HEK293 (cell line): ENCODE measurements around the gene UCN2.

Experiments
- CTCF ChIA-PET: fragments of 350-600 bp; formaldehyde crosslinking; extraction: SDS; loops from one replicate; lab custom pipeline; 2021; ENCODE audit warnings: antibody characterized with exemption; lab: Yijun Ruan, JAX
- POLR2A ChIA-PET: fragments of 300-600 bp; formaldehyde crosslinking; extraction: SDS; loops from one replicate; lab custom pipeline; 2020; ENCODE audit warnings: antibody characterized with exemption, inconsistent platforms; lab: Yijun Ruan, JAX
- H3K27ac ChIP-seq: fragments of 200-500 bp; sonication (Bioruptor generic); 2 replicates; pipeline ENCODE4 v1.5.1; 2014; ENCODE audit warnings: low read depth, low read length, control low read depth, inconsistent platforms; ENCODE audit errors: extremely low read depth
- H3K36me3 ChIP-seq, 2 experiments: fragments of 200-500 bp in 1 of 2; sonication (Bioruptor generic) in 1 of 2; 1 replicate in 1 of 2; 2 replicates in 1 of 2; pipeline ENCODE4 v1.5.1; 2014 to 2017; ENCODE audit warnings: inconsistent platforms in 2 of 2, low read length in 2 of 2; ENCODE audit not compliant: control insufficient read depth in 2 of 2, insufficient read depth in 1 of 2
- H3K4me1 ChIP-seq: fragments of 200-500 bp; sonication (Bioruptor generic); 2 replicates; pipeline ENCODE4 v1.5.1; 2014; ENCODE audit warnings: mild to moderate bottlenecking, low read length, inconsistent platforms; ENCODE audit not compliant: control insufficient read depth, insufficient read depth
- H3K4me3 ChIP-seq: 2 replicates; pipeline ENCODE4 v1.5.1; 2011; ENCODE audit warnings: low read depth, mild to moderate bottlenecking, control low read depth, low read length, moderate library complexity
- H3K9me3 ChIP-seq: fragments of 200-500 bp; sonication (Bioruptor generic); 2 replicates; pipeline ENCODE4 v1.5.1; 2014; ENCODE audit warnings: low read depth, low read length, inconsistent platforms; ENCODE audit not compliant: control insufficient read depth, insufficient read depth
- INSM2 ChIP-seq: fragments of 450-650 bp; formaldehyde crosslinking; IDR thresholded peaks from 2 replicates; pipeline ENCODE4 v1.5.1; 2016; ENCODE audit warnings: missing biosample characterization, missing genetic modification characterization
- KLF16 ChIP-seq: fragments of 450-650 bp; formaldehyde crosslinking; IDR thresholded peaks from 2 replicates; pipeline ENCODE4 v1.5.1; 2017; ENCODE audit warnings: missing biosample characterization, missing genetic modification characterization
- SCRT2 ChIP-seq: fragments of 450-650 bp; formaldehyde crosslinking; IDR thresholded peaks from 2 replicates; pipeline ENCODE4 v1.5.1; 2016; ENCODE audit warnings: missing biosample characterization, missing genetic modification characterization
- TRIM28 ChIP-seq: IDR thresholded peaks from 2 replicates; pipeline ENCODE4 v1.6.1; 2011; ENCODE audit warnings: low read length, control low read depth, borderline replicate concordance
- ZBTB11 ChIP-seq: fragments of 450-650 bp; formaldehyde crosslinking; conservative IDR thresholded peaks from 2 replicates; pipeline ENCODE4 v1.5.1; 2016; ENCODE audit warnings: low read depth, missing biosample characterization, missing genetic modification characterization
- ZBTB26 ChIP-seq: fragments of 450-650 bp; formaldehyde crosslinking; optimal IDR thresholded peaks from 2 replicates; pipeline ENCODE3; 2016; ENCODE audit warnings: missing biosample characterization, mild to moderate bottlenecking, missing genetic modification characterization
- ZNF248 ChIP-seq: fragments of 450-650 bp; formaldehyde crosslinking; IDR thresholded peaks from 2 replicates; pipeline ENCODE4 v1.5.1; 2017; ENCODE audit warnings: missing biosample characterization, missing genetic modification characterization
- ZNF26 ChIP-seq: fragments of 450-650 bp; formaldehyde crosslinking; IDR thresholded peaks from 2 replicates; pipeline ENCODE4 v1.5.1; 2016; ENCODE audit warnings: missing biosample characterization, missing genetic modification characterization
- ZNF335 ChIP-seq: fragments of 450-650 bp; formaldehyde crosslinking; conservative IDR thresholded peaks from 2 replicates; pipeline ENCODE4 v1.5.1; 2016; ENCODE audit warnings: missing biosample characterization, missing genetic modification characterization
- ZNF416 ChIP-seq: fragments of 450-650 bp; formaldehyde crosslinking; IDR thresholded peaks from 2 replicates; pipeline ENCODE4 v1.5.1; 2016; ENCODE audit warnings: missing biosample characterization, missing genetic modification characterization
- ZNF501 ChIP-seq: fragments of 450-650 bp; formaldehyde crosslinking; IDR thresholded peaks from 2 replicates; pipeline ENCODE4 v1.5.1; 2016; ENCODE audit warnings: missing biosample characterization, missing genetic modification characterization
- ZNF600 ChIP-seq: fragments of 450-650 bp; formaldehyde crosslinking; IDR thresholded peaks from 2 replicates; pipeline ENCODE4 v1.5.1; 2016; ENCODE audit warnings: missing biosample characterization, missing genetic modification characterization
- ZNF629 ChIP-seq: fragments of 450-650 bp; formaldehyde crosslinking; IDR thresholded peaks from 2 replicates; pipeline ENCODE4 v1.5.1; 2017; ENCODE audit warnings: missing biosample characterization, missing genetic modification characterization
- ZNF658 ChIP-seq: fragments of 450-650 bp; formaldehyde crosslinking; IDR thresholded peaks from 2 replicates; pipeline ENCODE4; 2016; ENCODE audit warnings: missing biosample characterization, missing genetic modification characterization
- ZNF692 ChIP-seq: fragments of 450-650 bp; formaldehyde crosslinking; IDR thresholded peaks from 2 replicates; pipeline ENCODE4 v1.5.1; 2016; ENCODE audit warnings: missing biosample characterization, missing genetic modification characterization
- ZNF843 ChIP-seq: fragments of 450-650 bp; formaldehyde crosslinking; IDR thresholded peaks from 2 replicates; pipeline ENCODE4 v1.5.1; 2016; ENCODE audit warnings: missing biosample characterization, missing genetic modification characterization
- ZSCAN4 ChIP-seq: fragments of 450-650 bp; formaldehyde crosslinking; IDR thresholded peaks from 2 replicates; pipeline ENCODE4 v1.5.1; 2017; ENCODE audit warnings: missing biosample characterization, missing genetic modification characterization
- TF ChIP-seq, protein P1 (sequence below): fragments of 450-650 bp; formaldehyde crosslinking; IDR thresholded peaks from 2 replicates; pipeline ENCODE4 v1.5.1; 2016; ENCODE audit warnings: missing biosample characterization, missing genetic modification characterization
- TF ChIP-seq, protein P2 (sequence below): fragments of 450-650 bp; formaldehyde crosslinking; IDR thresholded peaks from 2 replicates; pipeline ENCODE4 v1.5.1; 2016; ENCODE audit warnings: missing biosample characterization, missing genetic modification characterization

The UCN2 gene

DNA sequence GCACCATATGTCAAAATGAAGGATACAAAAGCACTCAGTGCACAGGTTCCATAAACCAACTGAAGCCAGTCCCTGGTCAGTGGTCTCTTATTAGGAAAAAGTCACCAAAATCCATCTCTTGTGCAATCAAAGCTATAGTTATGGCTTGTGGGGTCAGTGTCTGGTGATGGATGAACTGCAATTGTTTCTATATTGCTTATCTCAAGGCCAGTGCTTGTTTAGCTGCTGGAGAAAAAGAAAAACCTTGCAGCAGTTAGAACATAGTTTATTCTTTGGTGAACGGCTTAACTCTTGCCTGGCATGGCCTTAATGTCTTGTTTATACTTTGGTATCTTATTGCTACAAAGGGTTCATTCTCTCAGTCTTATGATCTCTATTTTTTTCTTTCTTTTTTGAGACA is 48.7 kb upstream of the UCN2 start (continued):
- TF ChIP-seq ZSCAN4 (tag by site-specific recombination) (no peak), ZNF248 (no peak), INSM2 (no peak), TRIM28 (no peak), ZNF26 (tag by site-specific recombination) (no peak), ZNF416 (tag by site-specific recombination) (no peak), ZNF501 (tag by site-specific recombination) (no peak), ZBTB11 (tag by site-specific recombination) (no peak)

- Histone ChIP-seq H3K36me3 (peaks cover 8 to 34% of the 10 kb centered on the region in 2 experiments; a peak in 2 of 3 replicates), H3K4me3 (peak within 1 kb of the TSS; percentile 100), H3K9me3 (no peaks in the 10 kb centered on the region), H3K4me1 (no peaks in the 10 kb centered on the region), H3K27ac (peak within 1 kb of the TSS; percentile 63; the same call in 1 of the 2 replicates)
- ChIA-PET CTCF (interaction anchor here (0.7 to 1.1 kb wide), 2 partner anchors 25 to 27 kb away, joined by 3 to 4 read pairs; no protein-coding TSS in a partner anchor), POLR2A (interaction anchor here (0.5 to 0.7 kb wide), 4 partner anchors 26 to 797 kb away, joined by 3 to 5 read pairs (median 4); partner anchors contain the start of gene SLC26A6)
- TF ChIP-seq ZNF658 (tag by site-specific recombination), result no peak
- 0 out of 2 replicates have a peak, but pooled peaks have one; percentile 10 for TF ChIP-seq ZNF843 (tag by site-specific recombination)
- TF ChIP-seq ZBTB26, result peak; percentile 69
- TF ChIP-seq KLF16 (tag by site-specific recombination), result peak; percentile 68; the same call in 1 of the 2 replicates
- TF ChIP-seq, protein P1, sequence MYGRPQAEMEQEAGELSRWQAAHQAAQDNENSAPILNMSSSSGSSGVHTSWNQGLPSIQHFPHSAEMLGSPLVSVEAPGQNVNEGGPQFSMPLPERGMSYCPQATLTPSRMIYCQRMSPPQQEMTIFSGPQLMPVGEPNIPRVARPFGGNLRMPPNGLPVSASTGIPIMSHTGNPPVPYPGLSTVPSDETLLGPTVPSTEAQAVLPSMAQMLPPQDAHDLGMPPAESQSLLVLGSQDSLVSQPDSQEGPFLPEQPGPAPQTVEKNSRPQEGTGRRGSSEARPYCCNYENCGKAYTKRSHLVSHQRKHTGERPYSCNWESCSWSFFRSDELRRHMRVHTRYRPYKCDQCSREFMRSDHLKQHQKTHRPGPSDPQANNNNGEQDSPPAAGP, result peak; percentile 39; the same call in 1 of the 2 replicates
- TF ChIP-seq ZNF692 (tag by site-specific recombination), result 0 out of 2 replicates have a peak, but pooled peaks have one; percentile 31
- peak; percentile 100 for TF ChIP-seq SCRT2 (tag by site-specific recombination)
- peak; percentile 97 for TF ChIP-seq ZNF335
- TF ChIP-seq ZNF629 (tag by site-specific recombination), result peak; percentile 32
- peak; percentile 83 for TF ChIP-seq ZNF600 (tag by site-specific recombination)
- TF ChIP-seq, protein P2, sequence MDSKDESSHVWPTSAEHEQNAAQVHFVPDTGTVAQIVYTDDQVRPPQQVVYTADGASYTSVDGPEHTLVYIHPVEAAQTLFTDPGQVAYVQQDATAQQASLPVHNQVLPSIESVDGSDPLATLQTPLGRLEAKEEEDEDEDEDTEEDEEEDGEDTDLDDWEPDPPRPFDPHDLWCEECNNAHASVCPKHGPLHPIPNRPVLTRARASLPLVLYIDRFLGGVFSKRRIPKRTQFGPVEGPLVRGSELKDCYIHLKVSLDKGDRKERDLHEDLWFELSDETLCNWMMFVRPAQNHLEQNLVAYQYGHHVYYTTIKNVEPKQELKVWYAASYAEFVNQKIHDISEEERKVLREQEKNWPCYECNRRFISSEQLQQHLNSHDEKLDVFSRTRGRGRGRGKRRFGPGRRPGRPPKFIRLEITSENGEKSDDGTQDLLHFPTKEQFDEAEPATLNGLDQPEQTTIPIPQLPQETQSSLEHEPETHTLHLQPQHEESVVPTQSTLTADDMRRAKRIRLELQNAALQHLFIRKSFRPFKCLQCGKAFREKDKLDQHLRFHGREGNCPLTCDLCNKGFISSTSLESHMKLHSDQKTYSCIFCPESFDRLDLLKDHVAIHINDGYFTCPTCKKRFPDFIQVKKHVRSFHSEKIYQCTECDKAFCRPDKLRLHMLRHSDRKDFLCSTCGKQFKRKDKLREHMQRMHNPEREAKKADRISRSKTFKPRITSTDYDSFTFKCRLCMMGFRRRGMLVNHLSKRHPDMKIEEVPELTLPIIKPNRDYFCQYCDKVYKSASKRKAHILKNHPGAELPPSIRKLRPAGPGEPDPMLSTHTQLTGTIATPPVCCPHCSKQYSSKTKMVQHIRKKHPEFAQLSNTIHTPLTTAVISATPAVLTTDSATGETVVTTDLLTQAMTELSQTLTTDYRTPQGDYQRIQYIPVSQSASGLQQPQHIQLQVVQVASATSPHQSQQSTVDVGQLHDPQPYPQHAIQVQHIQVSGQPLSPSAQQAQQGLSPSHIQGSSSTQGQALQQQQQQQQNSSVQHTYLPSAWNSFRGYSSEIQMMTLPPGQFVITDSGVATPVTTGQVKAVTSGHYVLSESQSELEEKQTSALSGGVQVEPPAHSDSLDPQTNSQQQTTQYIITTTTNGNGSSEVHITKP (tag by site-specific recombination), result peak; percentile 75
Observed at GRCh38 chr3:48609088-48610005, 45.8 kb upstream of the UCN2 start, which contains the start of gene UQCRC1. Gene UQCRC1 (minus strand): TSS chr3:48609646. CDS start chr3:48609620, 26 bp downstream.
